SIG-M5 treated with dmso at 0.1 percent for 504 hours (cell line): Measurements from ENCODE around the gene CD164L2.
A peak's percentile ranks its signal among the peaks of the same experiment; 100 is the strongest.
"Not testable (repeated sequence)": the region's sequence is repeated elsewhere in the genome, so short reads cannot be mapped to it uniquely, and the experiment has no call there.

Experiments
- DNase-seq: peaks from one replicate; lab custom pipeline; 2025; ENCODE audit not compliant: unreplicated experiment; lab: John Stamatoyannopoulos, UW

Gene CD164L2

DNA sequence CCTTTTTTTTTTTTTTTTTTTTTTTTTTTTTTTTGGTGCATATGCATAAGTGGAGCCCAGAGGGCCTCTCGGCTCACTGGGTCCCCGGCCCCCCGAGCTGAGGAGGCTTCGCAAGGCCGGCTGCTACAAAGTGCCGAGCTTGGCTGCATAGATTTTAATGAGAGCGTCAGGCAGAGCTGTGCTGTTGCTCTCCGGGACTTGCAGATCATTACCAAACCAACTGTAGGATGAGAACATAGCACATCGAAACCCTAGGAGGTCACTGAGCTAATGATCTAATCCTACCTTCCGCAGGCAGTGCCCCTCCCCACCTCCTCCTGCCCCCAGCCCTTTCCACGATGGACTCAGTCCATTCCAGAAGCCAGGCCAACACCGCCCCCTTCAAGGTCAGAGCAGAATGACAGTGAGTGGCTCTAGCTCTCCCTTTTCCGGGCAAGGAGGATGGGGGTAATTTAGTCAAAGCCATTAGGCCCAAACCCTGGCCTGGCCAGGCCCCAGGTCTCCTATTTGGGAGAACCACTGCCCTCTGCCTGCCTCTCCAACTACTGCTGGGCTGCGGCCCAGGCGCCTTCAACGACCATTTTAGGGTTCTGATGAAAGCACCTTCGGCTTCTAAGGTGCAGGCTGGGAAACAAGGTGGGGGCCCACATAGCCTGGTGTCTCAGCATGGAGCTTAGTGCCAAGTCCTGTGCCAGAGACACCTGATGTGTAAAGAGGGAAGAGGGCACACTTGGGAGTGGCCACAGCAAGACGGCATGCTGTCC is 22.6 kb upstream of the CD164L2 start:
- DNase-seq, result not testable (repeated sequence)

GRCh38 chr1:27405074-27405473 is 21.9 kb upstream of the CD164L2 start:
- no peak for DNase-seq

DNA sequence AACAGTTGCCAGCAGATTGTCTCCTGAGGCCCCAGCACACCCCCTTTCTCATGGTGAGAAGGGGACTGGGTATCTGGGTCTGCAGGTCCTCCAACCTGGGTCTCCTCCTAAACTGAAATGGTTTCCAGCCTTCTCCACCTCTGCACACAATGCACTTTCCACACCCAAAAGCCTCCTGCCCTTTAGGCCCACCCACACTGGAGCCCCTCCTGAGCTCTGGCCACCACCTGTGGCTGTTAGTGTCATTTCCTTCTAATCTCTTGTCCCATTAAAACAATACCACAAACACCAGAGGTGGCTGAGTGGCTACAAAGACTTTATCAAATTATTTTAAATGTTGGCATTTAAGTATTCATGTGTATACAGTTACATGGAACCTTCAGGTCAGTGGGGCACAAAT is 20.8 kb upstream of the CD164L2 start:
- no peak for DNase-seq

DNA sequence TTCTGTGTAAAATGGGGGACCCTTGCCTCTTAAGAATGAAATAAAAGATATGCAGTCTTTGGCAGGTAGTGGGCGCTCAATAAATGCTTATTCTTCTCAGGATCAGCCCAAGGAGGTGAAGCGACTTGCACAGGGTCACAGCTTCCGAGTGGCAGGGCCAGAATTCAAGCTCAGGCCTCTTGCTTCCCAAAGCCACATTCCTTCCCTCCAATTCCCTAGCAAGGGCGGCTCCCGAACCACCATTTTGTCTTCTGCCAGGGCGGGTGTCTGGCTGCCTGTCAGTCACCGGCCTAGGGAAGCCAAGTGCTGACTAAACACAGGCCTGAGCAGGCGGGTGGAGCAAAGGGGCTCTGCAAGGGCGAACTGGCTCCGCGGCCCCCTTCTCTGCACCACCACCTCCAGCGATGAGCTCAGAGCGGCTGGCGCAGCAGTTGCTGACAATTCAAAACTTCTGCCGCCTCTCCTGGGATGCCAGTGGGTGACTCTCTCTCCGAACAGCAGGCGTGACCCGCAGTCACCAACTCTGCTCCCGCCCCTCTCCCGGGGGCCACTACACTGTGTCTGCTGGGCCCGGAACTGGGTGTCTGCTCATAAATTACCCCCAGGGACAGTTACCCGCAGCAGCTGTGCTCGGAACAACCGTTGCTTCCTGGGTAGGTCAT is 20.1 kb upstream of the CD164L2 start:
- DNase-seq, result no peak

DNA sequence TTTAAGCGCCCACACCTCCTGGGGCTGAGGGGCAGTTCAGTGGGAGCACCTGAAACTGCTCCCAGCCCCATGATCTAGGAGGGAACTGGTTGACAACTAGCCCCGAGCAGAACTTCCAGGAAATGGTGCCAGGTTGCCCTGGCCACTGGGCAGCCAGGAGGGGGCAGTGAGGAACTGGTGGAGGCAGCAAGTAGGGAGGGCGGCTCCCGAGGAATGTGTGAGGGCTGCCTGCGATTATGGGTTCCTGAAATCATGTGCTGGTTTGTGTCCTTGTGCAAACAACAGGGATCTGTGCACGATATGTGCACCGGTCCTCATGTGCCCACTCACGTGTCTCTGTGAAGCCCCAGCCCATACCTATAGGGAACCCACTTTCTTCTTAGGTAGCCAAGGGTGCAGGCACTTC is 19.2 kb upstream of the CD164L2 start:
- DNase-seq, result peak; percentile 26

DNA sequence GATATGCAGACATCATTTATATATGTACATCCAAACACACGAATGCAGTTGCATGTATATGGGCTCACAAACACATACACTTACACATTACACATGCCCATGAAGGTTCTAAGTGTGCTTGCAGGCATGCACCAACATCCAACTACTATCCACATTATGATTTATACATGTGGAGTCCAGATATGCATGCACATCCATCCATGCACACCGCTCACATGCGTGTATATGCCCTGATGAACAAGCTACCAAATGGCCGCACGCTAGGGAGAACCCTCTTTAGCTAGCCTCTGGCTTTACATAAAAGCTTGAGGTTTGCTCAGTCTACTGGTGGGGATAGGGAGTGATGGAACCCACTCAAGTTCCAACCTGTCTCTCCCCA is 17.8 kb upstream of the CD164L2 start:
- DNase-seq, result no peak

- no peak for DNase-seq
These were observed 17.2 kb upstream of the CD164L2 start for GRCh38 chr1:27400082-27400962.

GRCh38 chr1:27399251-27400025 is 16.3 kb upstream of the CD164L2 start:
- DNase-seq, result no peak

DNA sequence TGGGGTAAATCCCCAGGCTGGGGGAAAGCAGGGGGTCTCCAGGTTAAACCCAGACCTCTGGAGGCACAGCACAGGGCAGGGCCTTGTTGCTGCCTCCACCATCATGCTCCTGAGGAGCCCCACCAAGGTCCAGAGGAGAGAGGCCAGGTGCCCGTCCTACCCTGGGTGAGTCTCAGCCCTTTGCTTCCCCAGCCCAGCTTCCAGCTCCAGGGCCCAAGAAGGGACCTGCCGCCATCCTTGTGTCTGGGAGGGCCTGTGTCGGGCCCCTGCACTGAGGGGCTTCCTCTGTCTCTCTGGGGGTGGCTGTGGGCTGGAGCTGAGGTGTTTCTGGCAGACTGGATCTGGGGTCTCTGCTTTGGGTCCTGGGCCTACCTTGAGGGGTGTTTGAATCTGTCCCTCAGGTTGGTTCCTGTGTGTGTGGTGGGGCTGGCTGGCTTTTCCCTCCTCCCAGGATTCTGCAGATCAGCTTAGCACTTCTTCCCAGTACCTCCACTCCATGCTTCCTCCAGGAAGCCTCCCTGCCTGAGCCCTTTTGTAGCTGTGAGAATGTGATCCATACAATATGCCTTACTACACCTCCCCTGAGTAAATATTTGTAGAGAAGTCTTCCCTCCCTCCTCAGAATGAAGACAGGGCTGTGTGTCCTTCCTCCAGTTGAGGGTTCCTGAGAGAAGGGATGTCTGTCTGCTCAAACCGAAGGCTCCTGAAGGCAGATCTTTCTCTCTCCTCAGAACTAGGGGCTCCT is 15.4 kb upstream of the CD164L2 start:
- DNase-seq, result no peak

DNA sequence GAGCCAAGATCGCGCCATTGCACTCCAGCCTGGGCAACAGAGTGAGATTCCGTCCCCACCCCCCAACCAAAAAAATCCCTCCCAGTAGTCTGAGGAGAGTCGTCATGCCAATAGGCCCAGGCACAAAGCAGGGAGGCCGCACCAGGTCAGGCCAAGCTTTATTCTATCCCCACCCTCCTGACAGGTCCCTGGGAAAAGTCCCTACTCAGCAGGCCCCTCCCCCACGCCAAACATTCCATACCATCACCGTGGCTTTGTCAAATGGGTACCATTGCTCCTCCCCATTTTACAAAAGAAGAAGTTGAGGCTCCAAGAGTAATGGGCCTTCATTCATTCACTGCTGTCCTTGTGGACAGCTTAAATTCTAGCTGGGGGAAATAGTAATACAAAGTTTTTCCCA is 14.6 kb upstream of the CD164L2 start:
- no peak for DNase-seq

DNA sequence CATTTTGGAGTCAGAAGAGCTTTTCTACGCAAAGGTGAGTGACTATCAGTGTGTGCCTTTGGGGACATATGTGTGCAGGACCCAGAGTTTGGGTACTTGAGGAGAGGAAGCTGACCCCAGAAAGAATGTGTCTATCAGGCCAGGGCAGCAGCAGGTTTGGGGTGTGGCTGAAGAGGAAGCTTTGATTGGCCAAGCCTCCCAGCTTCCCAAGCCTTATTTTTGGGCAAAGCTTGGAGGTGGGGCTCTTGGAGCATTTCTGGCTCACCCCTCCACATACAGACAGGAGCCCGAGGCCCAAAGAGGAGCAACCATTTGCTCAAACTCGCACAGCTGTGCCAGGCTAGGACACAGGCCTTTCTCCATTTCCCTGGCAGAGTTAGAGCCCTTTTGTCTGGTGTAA is 14.0 kb upstream of the CD164L2 start:
- no peak for DNase-seq

DNA sequence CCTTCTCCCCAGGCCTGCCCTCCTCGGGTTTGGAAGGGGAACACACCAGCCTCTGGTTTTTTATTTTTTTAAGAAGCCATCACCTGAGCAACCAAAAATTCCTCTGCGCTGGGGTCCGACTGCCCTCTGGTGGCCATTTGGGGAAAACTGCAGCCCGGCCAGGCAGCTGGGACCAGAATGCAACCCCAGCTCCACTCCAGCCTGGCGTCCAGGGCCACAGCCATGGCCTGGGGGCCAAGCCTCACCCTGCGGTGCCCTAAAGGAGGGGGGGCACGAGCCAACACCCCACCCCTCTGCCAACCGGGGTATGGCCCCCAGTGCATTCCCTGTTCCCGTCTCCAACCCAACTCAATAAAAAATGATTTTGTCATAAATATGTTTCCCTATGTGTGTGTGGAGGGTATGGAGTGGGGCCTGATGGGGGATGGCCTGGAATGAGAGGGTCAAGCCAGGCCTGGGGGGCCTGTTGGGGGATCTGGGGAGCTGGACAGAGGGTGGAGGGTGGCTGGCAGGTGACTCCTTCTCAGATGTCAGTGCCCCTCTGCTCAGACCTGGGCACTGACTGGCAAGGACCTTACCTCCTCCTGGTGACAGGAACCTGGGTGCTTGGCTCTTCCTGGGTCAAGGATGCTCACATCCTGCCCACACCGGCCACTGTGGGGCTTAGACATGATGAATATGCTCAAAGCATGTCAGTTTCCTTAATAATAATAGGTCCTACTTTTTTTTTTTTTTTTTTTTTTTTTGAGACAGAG is 12.5 kb upstream of the CD164L2 start:
- peak; percentile 70 for DNase-seq

DNA sequence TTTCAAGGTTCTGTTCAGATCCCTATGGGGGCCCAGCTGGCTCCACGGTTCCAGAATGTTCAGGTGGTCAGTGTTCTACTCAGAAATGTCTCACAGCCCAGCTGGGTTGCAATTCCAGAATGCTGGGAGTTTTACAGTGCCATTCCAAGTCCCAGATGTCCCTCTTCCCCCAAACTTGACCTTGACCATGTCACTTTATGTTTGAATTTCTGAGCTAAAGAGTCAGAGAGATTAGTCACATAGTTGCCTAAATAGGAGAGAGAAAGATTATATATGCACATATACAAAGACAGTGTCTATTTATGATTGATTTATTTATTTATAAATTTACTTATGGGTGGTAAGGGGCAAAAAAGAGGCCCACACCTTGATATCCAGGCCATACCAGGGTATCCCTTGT is 11.8 kb upstream of the CD164L2 start:
- DNase-seq, result no peak

DNA sequence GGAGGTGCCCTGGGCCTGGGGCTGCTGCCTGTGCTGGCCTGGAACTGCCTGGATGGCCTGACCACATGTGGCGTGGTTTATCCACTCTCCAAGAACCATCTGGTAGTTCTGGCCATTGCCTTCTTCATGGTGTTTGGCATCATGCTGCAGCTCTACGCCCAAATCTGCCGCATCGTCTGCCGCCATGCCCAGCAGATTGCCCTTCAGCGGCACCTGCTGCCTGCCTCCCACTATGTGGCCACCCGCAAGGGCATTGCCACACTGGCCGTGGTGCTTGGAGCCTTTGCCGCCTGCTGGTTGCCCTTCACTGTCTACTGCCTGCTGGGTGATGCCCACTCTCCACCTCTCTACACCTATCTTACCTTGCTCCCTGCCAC is 11.1 kb upstream of the CD164L2 start:
- no peak for DNase-seq

DNA sequence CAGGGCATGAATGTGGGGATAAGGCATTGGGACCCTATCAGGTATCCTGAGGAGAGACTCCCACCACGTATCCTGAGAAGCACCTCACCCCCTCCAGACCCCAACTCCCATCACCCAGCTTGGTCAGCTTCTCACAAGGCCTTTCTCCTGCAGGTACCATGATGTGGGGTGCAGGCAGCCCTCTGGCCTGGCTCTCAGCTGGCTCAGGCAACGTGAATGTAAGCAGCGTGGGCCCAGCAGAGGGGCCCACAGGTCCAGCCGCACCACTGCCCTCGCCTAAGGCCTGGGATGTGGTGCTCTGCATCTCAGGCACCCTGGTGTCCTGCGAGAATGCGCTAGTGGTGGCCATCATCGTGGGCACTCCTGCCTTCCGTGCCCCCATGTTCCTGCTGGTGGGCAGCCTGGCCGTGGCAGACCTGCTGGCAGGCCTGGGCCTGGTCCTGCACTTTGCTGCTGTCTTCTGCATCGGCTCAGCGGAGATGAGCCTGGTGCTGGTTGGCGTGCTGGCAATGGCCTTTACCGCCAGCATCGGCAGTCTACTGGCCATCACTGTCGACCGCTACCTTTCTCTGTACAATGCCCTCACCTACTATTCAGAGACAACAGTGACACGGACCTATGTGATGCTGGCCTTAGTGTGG is 10.6 kb upstream of the CD164L2 start:
- DNase-seq, result no peak

GRCh38 chr1:27392778-27393635 is 9.9 kb upstream of the CD164L2 start:
- no peak for DNase-seq

DNA sequence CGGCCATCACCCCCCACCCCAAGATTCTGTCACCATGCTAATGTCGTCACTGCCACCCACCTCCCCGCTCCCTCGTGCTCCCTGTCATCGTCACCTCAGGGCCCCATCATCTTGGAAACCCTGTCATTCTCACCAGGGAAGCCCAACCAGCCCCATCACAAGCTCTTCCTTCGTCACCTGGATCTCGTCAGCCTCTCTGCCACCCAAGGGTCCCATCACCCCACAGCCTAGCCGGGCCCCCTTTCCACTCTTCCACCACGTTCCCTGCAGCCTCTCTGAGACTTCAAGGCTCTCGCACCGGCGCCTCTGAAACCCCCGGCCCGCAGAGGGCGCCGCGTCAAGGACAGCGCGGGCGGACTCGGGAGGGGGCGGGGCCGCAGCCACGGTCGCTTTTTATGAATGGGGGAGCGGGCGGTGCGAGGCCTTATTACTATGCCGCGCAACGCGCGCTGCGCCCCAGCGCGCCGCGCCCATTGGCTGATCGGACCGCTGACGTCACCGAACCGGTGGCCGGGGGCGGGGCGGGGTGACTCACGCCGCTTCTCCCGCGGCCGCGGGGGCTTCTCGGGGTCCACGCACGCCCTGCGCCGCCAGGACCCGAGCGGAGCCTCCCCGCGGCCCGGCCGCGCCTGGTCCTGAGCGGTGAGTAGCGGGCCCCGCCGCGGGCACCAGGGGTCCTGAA is 9.1 kb upstream of the CD164L2 start, which contains the start of gene GPR3:
Gene GPR3, plus strand, starts transcription at position 527 of the 682 bp plus-strand sequence. CDS start 1,177 bp downstream, outside the sequence.
- peak; percentile 86 for DNase-seq
